Measurements from ENCODE around the gene KCNC4.
A peak's percentile ranks its signal among the peaks of the same experiment; 100 is the strongest.

Gene KCNC4

GRCh38 chr1:110209715-110210603, at the start of gene KCNC4:
TSS of gene KCNC4 (plus strand) at chr1:110210314. CDS start at chr1:110211500, 1,186 bp downstream.
- DNase-seq (ENCODE audit: low read depth) = peak; percentile 92

GRCh38 chr1:110160538-110161100, 49.5 kb upstream of the KCNC4 start:
- DNase-seq (ENCODE audit: low read depth) = no peak

DNA sequence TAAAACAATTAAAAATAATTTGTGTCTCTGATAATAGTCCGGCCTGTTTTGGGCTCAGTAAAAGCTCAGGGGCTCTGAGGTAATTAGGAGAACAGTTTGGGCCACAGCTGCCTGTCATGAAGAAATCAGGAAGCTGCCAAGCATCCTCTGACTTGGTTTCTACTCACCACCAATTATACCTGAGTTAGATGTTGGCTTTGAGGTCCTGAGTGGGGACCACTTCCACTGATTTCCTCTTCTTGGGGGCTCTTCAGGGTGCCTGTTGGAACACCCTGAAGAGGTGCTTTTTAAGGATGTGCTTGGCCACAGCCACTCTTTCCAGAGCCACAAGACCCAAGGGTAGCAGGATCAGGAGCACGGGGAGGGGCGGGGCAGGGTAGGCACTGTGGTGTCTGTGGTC, 48.9 kb upstream of the KCNC4 start:
- DNase-seq (ENCODE audit: low read depth) = no peak

DNA sequence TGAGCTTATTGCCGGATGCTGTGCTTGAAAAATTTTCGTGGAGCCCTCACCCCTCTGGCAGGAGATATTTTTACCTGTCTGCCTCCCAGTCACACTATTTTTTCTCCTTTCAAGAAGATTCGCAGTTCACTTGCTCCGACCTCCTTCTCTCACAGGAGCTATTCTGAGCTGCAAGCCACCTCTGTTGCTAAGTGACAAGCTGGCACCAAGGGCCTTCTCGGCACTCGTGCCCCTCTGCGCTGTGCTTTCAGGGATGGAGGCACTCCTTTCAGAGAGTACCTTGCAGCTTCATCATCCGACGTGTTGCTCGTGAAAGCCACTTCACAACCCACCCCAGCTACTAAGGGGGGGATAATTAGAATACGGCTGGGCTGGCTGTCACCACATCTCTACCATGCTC, 48.3 kb upstream of the KCNC4 start:
- no peak for DNase-seq (ENCODE audit: low read depth)

- DNase-seq (ENCODE audit: low read depth) = no peak
Observed at GRCh38 chr1:110163591-110163990, 46.5 kb upstream of the KCNC4 start.

DNA sequence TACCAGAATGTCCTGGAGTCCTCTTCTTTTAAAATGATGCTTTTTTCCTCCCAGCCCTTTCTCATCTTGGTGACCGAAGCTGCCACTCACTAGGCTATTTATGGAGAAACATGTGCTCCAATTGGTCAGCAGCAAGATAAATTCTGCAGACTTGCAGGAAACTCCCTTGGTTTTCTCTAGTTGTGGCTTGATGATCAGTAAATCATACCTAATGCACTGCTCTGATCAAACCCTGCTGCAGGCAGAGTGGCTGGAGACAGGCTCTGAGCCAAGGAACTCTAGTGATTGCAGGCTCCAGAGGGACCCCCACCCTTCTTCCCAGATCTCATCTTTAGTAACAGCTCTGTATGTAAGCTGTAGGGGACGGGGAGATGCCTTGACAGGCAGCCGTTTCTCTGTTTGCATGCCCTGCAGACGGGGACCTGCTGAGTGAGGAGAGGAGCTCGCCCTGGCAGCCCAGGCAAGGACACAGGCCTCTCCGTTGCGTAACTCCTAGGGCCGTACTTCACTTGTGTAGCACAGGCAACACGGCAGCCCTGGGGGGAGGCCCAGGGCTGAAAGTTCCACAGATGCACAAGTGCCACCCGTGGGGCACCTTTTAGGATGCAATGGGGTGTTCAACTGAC, 45.3 kb upstream of the KCNC4 start:
- DNase-seq (ENCODE audit: low read depth) = no peak

- no peak for DNase-seq (ENCODE audit: low read depth)
Observed at GRCh38 chr1:110165761-110166231, 44.3 kb upstream of the KCNC4 start.

- no peak for DNase-seq (ENCODE audit: low read depth)
Observed at GRCh38 chr1:110166861-110167260, 43.3 kb upstream of the KCNC4 start.

- DNase-seq (ENCODE audit: low read depth) = no peak
Observed at GRCh38 chr1:110170766-110171733, 39.1 kb upstream of the KCNC4 start.

DNA sequence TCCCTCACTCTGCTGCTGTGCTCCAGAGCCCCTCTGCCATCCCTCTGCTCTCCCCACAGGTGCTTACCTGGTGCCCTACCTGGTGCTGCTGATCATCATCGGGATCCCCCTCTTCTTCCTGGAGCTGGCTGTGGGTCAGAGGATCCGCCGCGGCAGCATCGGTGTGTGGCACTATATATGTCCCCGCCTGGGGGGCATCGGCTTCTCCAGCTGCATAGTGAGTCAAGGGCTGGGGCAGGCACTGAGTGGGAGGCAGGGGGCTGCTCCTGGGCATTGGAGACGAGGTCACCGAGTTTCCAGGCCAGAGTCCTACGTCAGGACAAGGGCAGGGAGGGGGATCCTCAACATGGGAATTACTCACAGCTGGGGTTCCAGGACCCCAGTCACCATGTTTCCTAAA, 38.1 kb upstream of the KCNC4 start:
- DNase-seq (ENCODE audit: low read depth) = no peak

GRCh38 chr1:110173466-110174105, 36.5 kb upstream of the KCNC4 start:
- no peak for DNase-seq (ENCODE audit: low read depth)

- DNase-seq (ENCODE audit: low read depth) = no peak
Observed at GRCh38 chr1:110174961-110175360, 35.2 kb upstream of the KCNC4 start.

GRCh38 chr1:110176299-110176956, 33.7 kb upstream of the KCNC4 start:
- DNase-seq (ENCODE audit: low read depth) = no peak

- no peak for DNase-seq (ENCODE audit: low read depth)
Observed at GRCh38 chr1:110177775-110178174, 32.3 kb upstream of the KCNC4 start.

DNA sequence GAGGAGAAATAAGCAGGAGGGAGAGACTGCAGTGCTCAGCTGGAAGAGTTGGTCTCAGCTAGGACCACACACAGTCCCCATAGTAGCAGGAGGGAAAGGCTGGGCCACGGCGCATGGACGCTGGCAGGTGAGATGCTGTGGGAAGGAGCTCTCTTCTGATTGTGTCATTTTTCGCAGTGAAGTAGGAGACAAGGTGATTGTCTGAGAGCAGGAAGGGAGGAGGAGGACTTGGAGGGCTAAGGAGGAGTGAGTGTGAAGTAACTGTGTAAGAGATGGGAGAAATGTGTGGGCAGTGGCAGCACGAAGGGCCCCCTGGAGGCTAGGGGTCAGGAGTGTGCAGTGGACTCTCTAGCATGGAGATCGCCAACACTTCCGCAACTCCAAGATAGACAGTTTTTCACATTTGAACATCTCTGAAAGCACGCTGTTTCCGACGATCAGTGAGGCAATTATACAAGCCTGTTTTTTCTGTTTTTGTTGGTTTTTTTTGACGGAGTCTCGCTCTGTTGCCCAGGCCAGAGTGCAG, 26.4 kb upstream of the KCNC4 start:
- DNase-seq (ENCODE audit: low read depth) = no peak

DNA sequence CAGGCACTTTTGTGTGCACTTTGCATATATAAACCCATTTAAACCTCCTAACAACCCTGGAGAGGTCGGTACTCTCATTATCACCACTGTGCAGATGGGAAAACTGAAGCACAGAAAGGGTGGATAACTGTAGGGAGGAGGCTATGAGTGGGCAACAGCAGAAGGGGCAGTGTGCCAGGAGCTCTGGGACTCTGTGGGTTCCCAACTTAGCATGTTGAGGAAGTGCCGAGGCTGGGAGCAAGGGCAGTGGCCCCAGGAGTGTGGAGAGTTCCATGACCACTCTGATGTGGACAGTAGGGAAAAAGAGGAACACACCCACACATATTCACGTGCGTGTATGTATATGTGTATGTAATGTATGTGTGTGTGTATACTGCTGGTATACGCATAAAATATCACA, 25.7 kb upstream of the KCNC4 start:
- DNase-seq (ENCODE audit: low read depth) = no peak

GRCh38 chr1:110185181-110185580, 24.9 kb upstream of the KCNC4 start:
- no peak for DNase-seq (ENCODE audit: low read depth)

- no peak for DNase-seq (ENCODE audit: low read depth)
Observed at GRCh38 chr1:110186558-110186957, 23.6 kb upstream of the KCNC4 start.

GRCh38 chr1:110187139-110187890, 22.8 kb upstream of the KCNC4 start:
- no peak for DNase-seq (ENCODE audit: low read depth)
